Skeletal muscle satellite cell (primary cell): ENCODE measurements around the gene POLR2J. TPM values are rescaled to one million over a fixed set of nuclear protein-coding genes. Genes with fewer than 3 reads are reported as not detected.
"Not testable (repeated sequence)": the region's sequence is repeated elsewhere in the genome, so short reads cannot be mapped to it uniquely, and the experiment has no call there.

ENCODE experiments used
- H3K27me3 ChIP-seq: 2 replicates; pipeline ENCODE4 v1.7.0; 2013; ENCODE audit warnings: low read length; ENCODE audit not compliant: control insufficient read depth, insufficient read depth
- H3K36me3 ChIP-seq: 2 replicates; pipeline ENCODE4 v1.7.0; 2013; ENCODE audit warnings: mild to moderate bottlenecking, control low read depth, low read length; ENCODE audit not compliant: insufficient read depth
- H3K4me1 ChIP-seq: 2 replicates; pipeline ENCODE4 v1.7.0; 2013; ENCODE audit warnings: low read length; ENCODE audit not compliant: control insufficient read depth, insufficient read depth
- H3K4me2 ChIP-seq: 2 replicates; pipeline ENCODE4 v1.7.0; 2013; ENCODE audit warnings: mild to moderate bottlenecking, low read length
- H3K4me3 ChIP-seq: 2 replicates; pipeline ENCODE4 v1.7.0; 2013; ENCODE audit warnings: low read length
- H3K9ac ChIP-seq: 2 replicates; pipeline ENCODE4 v1.7.0; 2013; ENCODE audit warnings: mild to moderate bottlenecking, low read depth, low read length, moderate library complexity
- H3K9me3 ChIP-seq: replicated peaks from 2 replicates; pipeline ENCODE4 v1.7.0; 2013; ENCODE audit warnings: mild to moderate bottlenecking, control low read depth, low read length
- total RNA-seq: library from RNA; depleted of rRNA; stranded (reverse); fragments of >200 nt; gene quantifications from 2 replicates; pipeline ENCODE4 v1.2.3, GENCODE V29; 2012; rRNA removed

The POLR2J gene
- total RNA-seq, result 35.0 and 43.0 TPM in 2 replicates

DNA sequence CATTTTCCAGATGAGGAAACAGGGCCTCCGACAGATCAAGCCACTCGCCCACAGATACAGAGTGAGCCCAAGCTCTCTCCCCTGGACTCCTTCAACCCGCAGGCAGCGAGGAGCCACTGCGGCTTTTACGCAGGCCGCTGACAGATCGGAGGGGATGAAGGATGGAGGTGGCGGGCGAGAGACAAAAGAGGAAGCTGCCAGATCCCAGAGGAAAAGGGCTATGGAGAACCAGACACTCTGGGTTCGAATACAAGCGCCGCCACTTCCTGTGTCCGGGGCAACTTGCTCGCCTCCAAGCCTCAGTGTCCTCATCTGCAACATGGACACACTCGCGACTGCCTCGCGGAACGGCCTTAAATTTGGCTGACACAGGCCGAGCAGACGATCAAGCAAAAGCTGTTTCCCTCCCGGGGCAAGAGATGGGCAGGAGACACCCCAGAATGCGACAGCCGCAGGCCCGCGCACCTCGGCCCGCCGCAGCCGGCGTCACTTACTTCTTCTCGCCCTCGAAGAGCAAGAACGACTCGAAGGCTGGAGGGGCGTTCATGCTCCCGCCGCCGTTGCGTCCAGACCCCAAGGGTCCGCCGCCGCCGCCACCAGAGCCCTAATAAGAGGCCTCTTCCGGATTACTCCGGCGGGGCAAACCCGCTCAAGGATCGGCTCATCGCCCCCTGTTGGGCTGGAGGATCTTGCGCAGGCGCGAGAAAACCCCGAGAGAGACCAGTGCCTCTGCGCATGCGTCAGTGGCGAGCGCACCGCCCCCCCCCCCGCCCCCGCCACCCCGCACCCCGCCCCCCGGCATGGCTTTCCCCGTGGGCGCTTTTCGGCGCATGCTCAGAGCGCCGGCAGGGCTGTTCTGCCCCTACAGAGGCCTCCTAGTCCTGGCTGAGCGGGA lies at the start of gene POLR2J:
Gene POLR2J, minus strand, starts transcription at position 609 of the 895 bp plus-strand sequence. Its CDS starts 62 bp downstream, at position 547.
- H3K4me1 ChIP-seq, H3K9me3 ChIP-seq, H3K27me3 ChIP-seq, H3K36me3 ChIP-seq: not testable (repeated sequence)
- Histone ChIP-seq H3K9ac (peak within 1 kb of the TSS; percentile 52), H3K4me2 (peak within 1 kb of the TSS; percentile 64), H3K4me3 (peak within 1 kb of the TSS; percentile 59)

DNA sequence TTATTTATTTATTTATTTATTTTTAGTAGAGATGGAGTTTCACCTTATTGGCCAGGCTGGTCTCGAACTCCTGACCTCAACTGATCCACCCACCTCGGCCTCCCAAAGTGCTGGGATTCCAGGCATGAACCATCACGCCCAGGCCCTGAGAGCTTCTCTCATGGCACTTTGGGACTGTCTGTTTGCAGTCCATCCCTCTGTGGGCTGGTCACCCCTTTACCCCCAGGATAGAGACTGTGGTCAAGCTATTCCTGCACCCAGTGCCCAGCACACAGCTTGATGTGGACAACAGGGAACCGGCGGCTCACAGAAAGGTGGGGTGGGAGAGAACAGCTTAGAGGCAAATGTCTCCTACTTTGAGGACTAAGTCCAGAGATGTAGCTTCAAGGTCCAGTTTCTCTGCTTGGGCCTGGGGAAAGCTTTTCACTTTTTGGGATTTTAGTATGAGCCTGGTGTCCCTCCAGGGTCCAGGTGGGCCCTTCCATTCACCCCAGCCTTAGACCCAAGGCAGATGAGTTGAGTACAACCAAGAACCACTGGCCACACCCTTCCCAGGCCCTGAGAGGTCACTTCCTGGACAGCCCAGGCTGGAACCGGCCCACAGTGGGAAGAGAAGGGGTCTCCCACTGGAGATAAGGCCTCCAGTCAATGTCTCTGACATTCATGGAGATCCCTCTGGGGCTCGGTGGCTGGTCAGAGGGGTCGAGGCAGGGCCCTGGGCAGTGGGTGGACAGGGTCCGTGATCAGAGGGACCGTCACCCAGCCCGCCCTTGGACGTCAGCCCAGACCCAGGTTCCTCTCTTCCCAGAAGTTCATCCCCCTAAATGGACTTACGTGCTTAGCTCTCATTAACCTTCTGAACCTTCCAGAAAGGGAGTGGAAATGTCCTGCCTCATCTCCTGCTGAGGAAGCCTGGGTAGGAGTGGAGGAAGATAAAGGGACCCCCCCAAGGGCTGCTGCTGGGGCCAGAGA lies 49.4 kb upstream of the POLR2J start:
- not testable (repeated sequence) for H3K4me1 ChIP-seq, H3K4me2 ChIP-seq, H3K9ac ChIP-seq, H3K27me3 ChIP-seq, H3K36me3 ChIP-seq, H3K9me3 ChIP-seq, H3K4me3 ChIP-seq

DNA sequence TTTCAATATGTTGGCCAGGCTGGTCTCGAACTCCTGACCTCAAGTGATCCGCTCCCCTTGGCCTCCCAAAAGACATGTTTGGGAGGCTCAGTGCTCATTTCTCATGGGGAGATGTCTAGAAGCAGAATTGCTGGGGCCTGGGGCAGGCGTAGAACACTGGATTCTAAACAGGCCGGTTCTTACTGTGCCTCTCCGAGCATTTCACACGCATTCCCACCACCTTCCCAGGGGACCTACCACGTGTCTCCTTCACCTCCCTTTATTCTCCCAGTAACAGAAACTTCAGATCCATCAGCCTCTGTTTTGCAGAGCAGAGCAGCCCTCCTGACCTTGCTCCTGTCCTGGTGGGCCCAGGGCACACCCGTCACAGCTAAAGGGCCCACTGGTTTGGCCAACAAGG lies 48.5 kb upstream of the POLR2J start:
- not testable (repeated sequence) for H3K36me3 ChIP-seq, H3K4me2 ChIP-seq, H3K9ac ChIP-seq, H3K27me3 ChIP-seq, H3K9me3 ChIP-seq, H3K4me3 ChIP-seq, H3K4me1 ChIP-seq

DNA sequence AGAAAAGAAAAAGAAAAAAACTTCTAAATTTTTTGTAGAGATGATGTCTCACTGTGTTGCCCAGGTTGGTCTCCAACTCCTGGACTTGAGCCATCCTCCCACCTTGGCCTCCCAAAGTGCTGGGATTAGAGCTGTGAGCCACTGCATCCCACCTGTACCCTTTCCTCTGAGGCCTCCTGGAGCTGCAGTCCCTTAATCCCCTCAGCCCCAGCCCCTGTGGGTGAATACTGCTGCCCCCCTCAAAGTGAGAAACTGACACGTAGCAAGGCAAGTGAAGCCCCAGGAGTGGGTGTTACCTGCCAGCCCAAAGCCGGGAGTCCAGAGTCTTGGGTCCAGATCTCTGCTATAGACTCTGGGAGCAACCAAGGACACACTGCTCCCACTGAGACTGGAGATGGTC lies 46.1 kb upstream of the POLR2J start:
- H3K36me3 ChIP-seq, H3K9ac ChIP-seq, H3K4me1 ChIP-seq, H3K4me2 ChIP-seq, H3K27me3 ChIP-seq, H3K9me3 ChIP-seq, H3K4me3 ChIP-seq: not testable (repeated sequence)

DNA sequence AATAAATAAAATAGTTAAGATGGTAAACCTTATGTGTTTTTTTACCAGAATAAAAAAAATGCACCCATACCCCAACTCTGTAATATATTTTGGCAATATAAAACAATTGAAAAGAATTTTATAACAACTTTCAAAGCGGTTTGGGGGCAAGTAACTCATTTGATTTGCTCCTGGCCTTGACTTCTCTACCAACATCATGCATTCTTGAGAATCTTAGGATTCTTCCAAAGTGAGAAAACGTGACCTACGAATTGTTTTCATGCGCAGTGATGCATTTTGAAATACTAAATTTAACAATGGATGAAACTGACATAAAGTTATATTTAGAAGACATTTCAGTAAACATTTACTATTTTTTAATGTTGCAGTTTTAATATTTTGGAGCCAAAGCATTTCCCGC lies 42.1 kb upstream of the POLR2J start:
- not testable (repeated sequence) for H3K9ac ChIP-seq, H3K4me2 ChIP-seq, H3K36me3 ChIP-seq, H3K27me3 ChIP-seq, H3K4me1 ChIP-seq, H3K9me3 ChIP-seq, H3K4me3 ChIP-seq

DNA sequence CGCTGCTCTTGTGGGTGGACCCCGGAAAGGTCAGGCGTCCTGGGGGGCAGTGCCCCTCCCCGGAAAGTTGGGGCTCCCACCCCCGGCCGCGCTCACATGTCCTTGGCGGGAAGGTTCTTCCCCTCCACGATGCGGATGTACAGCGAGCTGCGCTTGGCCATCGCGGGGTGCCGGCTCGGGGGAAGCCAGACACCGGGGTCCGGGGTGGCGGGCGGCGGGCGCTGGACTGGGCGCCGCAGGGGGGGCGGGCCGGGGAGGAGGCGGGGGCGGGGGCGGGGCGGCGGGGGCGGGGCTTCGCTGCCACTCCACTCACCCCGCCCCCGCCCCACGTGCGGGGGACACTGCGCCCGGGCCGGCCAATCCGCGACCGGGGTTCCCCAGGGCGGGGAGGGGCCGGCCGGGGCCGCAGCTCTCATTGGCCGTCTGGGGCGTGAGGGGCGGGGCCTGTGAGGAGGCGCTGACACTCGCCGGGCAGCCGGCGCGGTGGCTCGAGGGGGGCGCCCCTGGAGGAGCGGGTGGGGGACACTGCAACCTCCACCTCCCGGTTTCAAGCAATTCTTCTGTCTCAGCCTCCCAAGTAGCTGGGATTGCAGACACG lies 38.9 kb upstream of the POLR2J start, which contains the start of gene RASA4B:
Gene RASA4B, minus strand, starts transcription at position 228 of the 598 bp plus-strand sequence. Its CDS starts 67 bp downstream, at position 161.
- H3K4me2 ChIP-seq, H3K9ac ChIP-seq, H3K4me1 ChIP-seq, H3K9me3 ChIP-seq, H3K36me3 ChIP-seq, H3K4me3 ChIP-seq, H3K27me3 ChIP-seq: not testable (repeated sequence)

DNA sequence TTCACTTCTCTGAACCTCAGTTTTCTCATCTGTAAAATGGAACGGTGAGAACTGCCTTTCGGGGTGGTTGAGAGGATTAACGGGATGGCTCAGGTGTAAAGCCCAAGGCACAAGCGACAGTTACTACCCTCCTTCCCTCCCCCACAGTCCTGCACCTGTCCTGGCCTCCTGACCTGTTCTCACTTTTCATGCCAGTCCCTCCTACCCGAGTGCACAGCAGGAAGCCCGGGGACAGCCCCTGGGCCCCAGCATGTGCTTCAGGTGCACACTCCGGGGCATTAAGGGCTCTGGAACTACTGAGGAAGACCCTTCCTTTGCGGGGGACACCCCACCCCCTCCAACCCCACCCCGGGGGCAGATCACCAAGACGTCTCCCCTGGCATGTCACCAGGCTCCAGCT lies 38.2 kb upstream of the POLR2J start:
- not testable (repeated sequence) for H3K36me3 ChIP-seq, H3K4me2 ChIP-seq, H3K27me3 ChIP-seq, H3K4me3 ChIP-seq, H3K9me3 ChIP-seq, H3K9ac ChIP-seq, H3K4me1 ChIP-seq

DNA sequence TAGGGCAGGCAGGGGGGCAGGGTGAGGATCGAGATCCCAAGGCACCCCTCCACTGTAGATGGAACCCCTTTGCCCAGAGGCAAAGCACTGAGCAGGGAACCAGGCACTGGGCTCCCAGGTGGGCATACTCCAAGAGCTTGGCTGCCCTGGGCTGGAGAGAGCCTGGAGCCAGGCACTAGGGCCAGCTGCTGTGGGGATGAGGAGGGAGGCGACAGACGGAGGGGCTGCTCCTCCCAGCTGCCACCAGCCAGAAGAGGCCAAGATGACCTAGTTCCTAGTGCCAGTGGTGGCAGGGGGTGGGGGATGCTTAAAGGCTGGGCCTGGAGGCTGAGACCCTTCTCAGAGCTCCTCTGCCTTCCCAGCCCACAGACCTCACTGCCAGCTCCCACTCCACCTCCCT lies 37.2 kb upstream of the POLR2J start:
- H3K27me3 ChIP-seq, H3K4me3 ChIP-seq, H3K9ac ChIP-seq, H3K4me1 ChIP-seq, H3K9me3 ChIP-seq, H3K4me2 ChIP-seq, H3K36me3 ChIP-seq: not testable (repeated sequence)

DNA sequence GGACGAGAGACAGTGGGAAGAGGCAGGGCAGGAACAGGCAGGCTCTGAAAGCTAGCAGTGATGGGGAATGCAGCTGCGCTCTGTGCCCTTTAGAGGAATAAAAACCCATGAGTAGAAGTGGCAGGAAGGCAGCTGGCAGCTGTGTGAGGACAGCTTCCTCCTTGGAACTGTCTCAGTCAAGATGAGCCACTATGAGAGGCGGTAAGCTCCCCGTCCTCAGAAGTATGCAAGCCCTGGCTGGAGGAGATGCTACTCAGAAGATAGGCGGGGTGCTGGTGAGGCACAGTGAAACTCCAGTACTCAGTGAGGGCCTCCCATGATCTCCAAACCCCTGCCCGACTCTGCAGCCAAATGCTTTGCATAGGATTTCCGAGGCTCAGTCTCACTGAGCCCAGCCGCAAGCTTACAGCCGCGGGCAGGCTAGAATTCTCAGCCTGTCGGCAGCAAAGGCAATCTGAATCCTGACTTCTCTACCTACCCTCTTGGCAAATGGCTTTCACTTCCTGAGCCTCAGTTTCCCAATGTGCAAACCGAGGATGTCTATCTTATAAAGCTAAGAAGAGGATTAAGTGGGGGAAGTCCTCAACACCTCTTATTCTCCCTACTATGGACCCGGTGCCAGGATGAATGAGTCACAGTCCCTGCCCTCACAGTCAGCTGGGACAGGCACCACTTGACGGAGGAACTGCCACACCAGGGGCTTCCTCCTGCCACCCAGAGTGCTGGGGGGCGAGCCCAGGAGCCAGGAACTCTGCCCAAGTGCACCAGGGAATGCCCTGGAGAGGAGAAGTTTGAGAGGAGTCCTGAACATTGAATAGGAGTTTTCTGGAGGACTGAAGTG lies 36.4 kb upstream of the POLR2J start:
- not testable (repeated sequence) for H3K4me3 ChIP-seq, H3K4me2 ChIP-seq

DNA sequence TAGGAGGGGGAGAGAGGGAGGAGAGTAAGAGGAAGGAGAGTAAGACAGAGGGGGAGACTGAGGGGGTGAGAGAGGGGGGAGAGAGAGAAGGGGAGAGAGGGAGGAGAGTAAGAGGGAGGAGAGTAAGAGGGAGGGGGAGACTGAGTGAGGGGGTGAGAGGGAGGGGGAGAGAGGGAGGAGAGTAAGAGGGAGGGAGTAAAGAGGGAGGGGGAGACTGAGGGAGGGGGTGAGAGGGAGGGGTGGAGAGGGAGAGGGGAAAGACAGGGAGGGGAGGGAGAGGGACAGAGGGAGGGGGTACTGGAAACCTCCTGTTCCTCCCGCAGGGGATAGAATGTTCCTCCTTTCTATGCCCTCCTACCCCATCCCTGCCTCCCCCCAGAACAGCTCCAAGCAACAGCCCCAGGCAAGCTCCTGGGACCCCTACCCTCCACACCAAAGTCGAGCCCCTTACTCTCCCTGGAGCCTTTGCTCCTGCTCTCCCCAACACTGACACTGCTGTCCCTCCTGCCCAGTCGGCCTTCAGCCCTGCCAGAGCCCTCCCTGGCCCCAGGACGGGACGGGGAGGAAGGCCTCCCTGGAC lies 34.0 kb upstream of the POLR2J start:
- H3K9ac ChIP-seq, H3K27me3 ChIP-seq, H3K4me3 ChIP-seq, H3K9me3 ChIP-seq, H3K36me3 ChIP-seq, H3K4me1 ChIP-seq: not testable (repeated sequence)
- H3K4me2 ChIP-seq, result peak overlapping the region; percentile 58

More for the DNA sequence above, 36.4 kb upstream of the POLR2J start:
- not testable (repeated sequence) for H3K9me3 ChIP-seq, H3K27me3 ChIP-seq, H3K9ac ChIP-seq, H3K36me3 ChIP-seq, H3K4me1 ChIP-seq
